ENCODE results near the gene HOXC5.
A peak's percentile ranks its signal among the peaks of the same experiment; 100 is the strongest.

Gene HOXC5

GRCh38 chr12:54021432-54022013 is 11.3 kb upstream of the HOXC5 start:
- no peak for DNase-seq

GRCh38 chr12:54022960-54023884 is 9.6 kb upstream of the HOXC5 start:
- DNase-seq = no peak

GRCh38 chr12:54024127-54024526 is 8.7 kb upstream of the HOXC5 start:
- no peak for DNase-seq

GRCh38 chr12:54024581-54025305 is 8.1 kb upstream of the HOXC5 start:
- DNase-seq = no peak

- DNase-seq = no peak
Observed at GRCh38 chr12:54025499-54026405, 7.1 kb upstream of the HOXC5 start.

- no peak for DNase-seq
Observed at GRCh38 chr12:54026640-54027441, 6.0 kb upstream of the HOXC5 start.

- no peak for DNase-seq
Observed at GRCh38 chr12:54027442-54027786, 5.4 kb upstream of the HOXC5 start.

- DNase-seq = no peak
Observed at GRCh38 chr12:54028314-54029201, 4.3 kb upstream of the HOXC5 start, which contains the start of gene HOXC6. HOXC6 (plus strand) TSS chr12:54028440; CDS start chr12:54028522, 82 bp downstream.

GRCh38 chr12:54029529-54030441 is 3.1 kb upstream of the HOXC5 start:
- no peak for DNase-seq

- no peak for DNase-seq
Observed at GRCh38 chr12:54030442-54030801, 2.4 kb upstream of the HOXC5 start.

- no peak for DNase-seq
Observed at GRCh38 chr12:54030889-54031471, 1.9 kb upstream of the HOXC5 start.

GRCh38 chr12:54031480-54031879 is 1.4 kb upstream of the HOXC5 start:
- DNase-seq = no peak

- no peak for DNase-seq
Observed at GRCh38 chr12:54032086-54032619, 697 bp upstream of the HOXC5 start.

GRCh38 chr12:54033106-54033979 is 493 bp downstream of the HOXC5 start:
- peak; percentile 28 for DNase-seq

GRCh38 chr12:54033980-54034784 is 1.3 kb downstream of the HOXC5 start:
- DNase-seq = no peak

GRCh38 chr12:54034785-54035310 is 2.0 kb downstream of the HOXC5 start:
- no peak for DNase-seq

Measured in activated T-cell treated with anti-CD3 and anti-CD28 coated beads, Interleukin-2, amount 50 U/mL, for 1 hour (primary cell).